Lower leg skin (tissue), 3 donors: ENCODE results near the gene MED9.

Experiments
- POLR2A ChIP-seq, 2 donors: fragments of 450-650 bp; IDR thresholded peaks; one replicate each; pipeline ENCODE4 v1.6.1; 2016 to 2017; ENCODE audit warnings: antibody characterized with exemption in 2 of 2, mild to moderate bottlenecking in 1 of 2, moderate library complexity in 1 of 2
- TF ChIP-seq, protein P1 (sequence below), 3 donors: fragments of 450-650 bp; IDR thresholded peaks; one replicate each; pipeline ENCODE4 v1.5.1; 2016; ENCODE audit warnings: antibody characterized with exemption in 3 of 3, mild to moderate bottlenecking in 3 of 3, moderate library complexity in 2 of 3

GRCh38 chr17:17518951-17519350 is 42.2 kb downstream of the MED9 start:
- TF ChIP-seq, protein P1, sequence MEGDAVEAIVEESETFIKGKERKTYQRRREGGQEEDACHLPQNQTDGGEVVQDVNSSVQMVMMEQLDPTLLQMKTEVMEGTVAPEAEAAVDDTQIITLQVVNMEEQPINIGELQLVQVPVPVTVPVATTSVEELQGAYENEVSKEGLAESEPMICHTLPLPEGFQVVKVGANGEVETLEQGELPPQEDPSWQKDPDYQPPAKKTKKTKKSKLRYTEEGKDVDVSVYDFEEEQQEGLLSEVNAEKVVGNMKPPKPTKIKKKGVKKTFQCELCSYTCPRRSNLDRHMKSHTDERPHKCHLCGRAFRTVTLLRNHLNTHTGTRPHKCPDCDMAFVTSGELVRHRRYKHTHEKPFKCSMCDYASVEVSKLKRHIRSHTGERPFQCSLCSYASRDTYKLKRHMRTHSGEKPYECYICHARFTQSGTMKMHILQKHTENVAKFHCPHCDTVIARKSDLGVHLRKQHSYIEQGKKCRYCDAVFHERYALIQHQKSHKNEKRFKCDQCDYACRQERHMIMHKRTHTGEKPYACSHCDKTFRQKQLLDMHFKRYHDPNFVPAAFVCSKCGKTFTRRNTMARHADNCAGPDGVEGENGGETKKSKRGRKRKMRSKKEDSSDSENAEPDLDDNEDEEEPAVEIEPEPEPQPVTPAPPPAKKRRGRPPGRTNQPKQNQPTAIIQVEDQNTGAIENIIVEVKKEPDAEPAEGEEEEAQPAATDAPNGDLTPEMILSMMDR (IDR thresholded peaks at IDR 0.05): no peak
- no peak for TF ChIP-seq POLR2A (IDR thresholded peaks at IDR 0.05)
